H1 (cell line): ENCODE data around the gene GRIK4. TPM values are rescaled to one million over a fixed set of nuclear protein-coding genes. Genes with fewer than 3 reads are reported as not detected.

Experiments
- BRCA1 ChIP-seq: IDR thresholded peaks from 2 replicates; pipeline ENCODE4 v1.6.1; 2012; ENCODE audit warnings: low read depth, low read length, improper control_type of control experiment
- CEBPB ChIP-seq: IDR thresholded peaks from 2 replicates; pipeline ENCODE4 v1.6.1; 2012; ENCODE audit warnings: low read depth, low read length
- polyA plus RNA-seq, 7 experiments: library from polyadenylated mRNA; depleted of rRNA in 3 of 7; stranded (reverse) in 5 of 7; unstranded in 2 of 7; fragments of >200 nt in 5 of 7; fragments of 200-250 nt in 2 of 7; gene quantifications; 1 replicate in 5 of 7; 2 replicates in 1 of 7; 4 replicates in 1 of 7; pipeline versions ENCODE4 v1.2.1 to v1.2.3, GENCODE V29; 2011 to 2013; ENCODE audit warnings: missing spikeins in 2 of 7, mixed read lengths in 2 of 7
- total RNA-seq: library from RNA; stranded (reverse); fragmentation: NEBNext Ultra II Directional; extraction: Animal tissue kit (Norgen Biotek cat#: 25700); gene quantifications from 2 replicates; pipeline ENCODE4 v1.2.1, GENCODE V29; 2021

Gene GRIK4
- total and polyA plus RNA-seq, 2 of the 8 experiments (the other 6 are each of a cell fraction or from before 2014, with no cell fraction given): 1.2 to 2.9 TPM

- no peak for TF ChIP-seq CEBPB
- TF ChIP-seq BRCA1: no peak
- TF ChIP-seq, all 59 proteins: peak for 0
Observed at GRCh38 chr11:120603071-120603470, 91.5 kb downstream of the GRIK4 start (continued).
